ENCODE results near the gene CCDC81. TPM values are rescaled to one million over a fixed set of nuclear protein-coding genes. Genes with fewer than 3 reads are reported as not detected.

Gene CCDC81
- total and polyA plus RNA-seq, 2 of the 4 experiments (the other 2 are of a cell fraction): 3.1 to 6.5 TPM

DNA sequence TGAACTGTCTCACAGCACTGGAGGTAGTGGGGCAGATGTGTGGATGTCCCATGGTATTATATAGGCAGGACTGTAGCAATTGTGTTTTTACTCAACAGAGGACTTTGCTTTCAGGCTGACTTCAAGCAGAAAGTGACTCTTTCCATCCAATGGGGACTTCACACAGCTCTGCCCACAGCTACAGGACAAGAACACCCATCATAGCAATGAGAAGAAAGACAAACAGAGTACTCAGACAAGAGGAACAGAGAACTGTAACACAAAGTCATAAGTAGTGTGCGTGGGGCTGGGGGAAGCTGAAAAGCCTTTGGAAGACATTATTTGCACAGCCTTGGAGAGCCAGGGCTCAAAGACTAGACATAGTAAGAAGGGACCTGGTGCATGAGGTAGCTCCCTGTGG is 70.3 kb downstream of the CCDC81 start:
- no peak for TF ChIP-seq CEBPB (IDR thresholded peaks at IDR 0.05; ENCODE audit: low read depth, low read length)
- TF ChIP-seq, protein P1, sequence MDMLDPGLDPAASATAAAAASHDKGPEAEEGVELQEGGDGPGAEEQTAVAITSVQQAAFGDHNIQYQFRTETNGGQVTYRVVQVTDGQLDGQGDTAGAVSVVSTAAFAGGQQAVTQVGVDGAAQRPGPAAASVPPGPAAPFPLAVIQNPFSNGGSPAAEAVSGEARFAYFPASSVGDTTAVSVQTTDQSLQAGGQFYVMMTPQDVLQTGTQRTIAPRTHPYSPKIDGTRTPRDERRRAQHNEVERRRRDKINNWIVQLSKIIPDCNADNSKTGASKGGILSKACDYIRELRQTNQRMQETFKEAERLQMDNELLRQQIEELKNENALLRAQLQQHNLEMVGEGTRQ (IDR thresholded peaks at IDR 0.05; ENCODE audit: low read depth, low read length): no peak
- TF ChIP-seq MAZ (IDR thresholded peaks at IDR 0.05; ENCODE audit: borderline replicate concordance, low read depth, low read length): no peak
- no peak for TF ChIP-seq MAFK (IDR thresholded peaks at IDR 0.05; ENCODE audit: low read depth, low read length)
- TF ChIP-seq, protein P2, sequence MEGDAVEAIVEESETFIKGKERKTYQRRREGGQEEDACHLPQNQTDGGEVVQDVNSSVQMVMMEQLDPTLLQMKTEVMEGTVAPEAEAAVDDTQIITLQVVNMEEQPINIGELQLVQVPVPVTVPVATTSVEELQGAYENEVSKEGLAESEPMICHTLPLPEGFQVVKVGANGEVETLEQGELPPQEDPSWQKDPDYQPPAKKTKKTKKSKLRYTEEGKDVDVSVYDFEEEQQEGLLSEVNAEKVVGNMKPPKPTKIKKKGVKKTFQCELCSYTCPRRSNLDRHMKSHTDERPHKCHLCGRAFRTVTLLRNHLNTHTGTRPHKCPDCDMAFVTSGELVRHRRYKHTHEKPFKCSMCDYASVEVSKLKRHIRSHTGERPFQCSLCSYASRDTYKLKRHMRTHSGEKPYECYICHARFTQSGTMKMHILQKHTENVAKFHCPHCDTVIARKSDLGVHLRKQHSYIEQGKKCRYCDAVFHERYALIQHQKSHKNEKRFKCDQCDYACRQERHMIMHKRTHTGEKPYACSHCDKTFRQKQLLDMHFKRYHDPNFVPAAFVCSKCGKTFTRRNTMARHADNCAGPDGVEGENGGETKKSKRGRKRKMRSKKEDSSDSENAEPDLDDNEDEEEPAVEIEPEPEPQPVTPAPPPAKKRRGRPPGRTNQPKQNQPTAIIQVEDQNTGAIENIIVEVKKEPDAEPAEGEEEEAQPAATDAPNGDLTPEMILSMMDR (conservative IDR thresholded peaks at IDR 0.05; ENCODE audit: low read depth, low read length): no peak
- no peak for TF ChIP-seq FOS (IDR thresholded peaks at IDR 0.05; ENCODE audit: low read depth, low read length)
- no peak for TF ChIP-seq RAD21 (IDR thresholded peaks at IDR 0.05; ENCODE audit: low read length)
- no peak for TF ChIP-seq MXI1 (IDR thresholded peaks at IDR 0.05; ENCODE audit: borderline replicate concordance, low read depth, low read length)
- no peak for TF ChIP-seq POLR2A (IDR thresholded peaks at IDR 0.05; ENCODE audit: low read depth, low read length)
- no peak for TF ChIP-seq CHD1 (IDR thresholded peaks at IDR 0.05; ENCODE audit: low read depth, low read length)
- TF ChIP-seq RCOR1 (IDR thresholded peaks at IDR 0.05; ENCODE audit: insufficient replicate concordance, low read length): no peak
- TF ChIP-seq SMC3 (IDR thresholded peaks at IDR 0.05; ENCODE audit: low read depth, low read length): no peak
- no peak for TF ChIP-seq BHLHE40 (IDR thresholded peaks at IDR 0.05; ENCODE audit: low read depth, low read length)
- no peak for TF ChIP-seq RFX5 (IDR thresholded peaks at IDR 0.05; ENCODE audit: low read depth, low read length)
- TF ChIP-seq, protein P3, sequence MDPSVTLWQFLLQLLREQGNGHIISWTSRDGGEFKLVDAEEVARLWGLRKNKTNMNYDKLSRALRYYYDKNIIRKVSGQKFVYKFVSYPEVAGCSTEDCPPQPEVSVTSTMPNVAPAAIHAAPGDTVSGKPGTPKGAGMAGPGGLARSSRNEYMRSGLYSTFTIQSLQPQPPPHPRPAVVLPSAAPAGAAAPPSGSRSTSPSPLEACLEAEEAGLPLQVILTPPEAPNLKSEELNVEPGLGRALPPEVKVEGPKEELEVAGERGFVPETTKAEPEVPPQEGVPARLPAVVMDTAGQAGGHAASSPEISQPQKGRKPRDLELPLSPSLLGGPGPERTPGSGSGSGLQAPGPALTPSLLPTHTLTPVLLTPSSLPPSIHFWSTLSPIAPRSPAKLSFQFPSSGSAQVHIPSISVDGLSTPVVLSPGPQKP (IDR thresholded peaks at IDR 0.05; ENCODE audit: borderline replicate concordance, low read depth, low read length): no peak
- TF ChIP-seq NFE2L2 (IDR thresholded peaks at IDR 0.05; ENCODE audit: low read depth, low read length): no peak
- WGBS, 2 experiments (ENCODE audit: extremely low coverage in 2 of 2, insufficient read length in 1 of 2): no CpG with 5 or more reads among the region's 1 CpG
- no peak overlapping the region for H3K27ac ChIP-seq (ENCODE audit: insufficient read depth, low read length)
- H2AFZ ChIP-seq (replicated peaks; ENCODE audit: low read length, poor library complexity): no peak overlapping the region
- no peak overlapping the region for H2BK120ac ChIP-seq (ENCODE audit: low read depth, low read length)
- H2AK9ac ChIP-seq (replicated peaks; ENCODE audit: low read depth, low read length, poor library complexity): no peak overlapping the region
- H3K14ac ChIP-seq (replicated peaks; ENCODE audit: low read depth, low read length): no peak overlapping the region
- no peak overlapping the region for H3K9ac ChIP-seq (ENCODE audit: low read depth, low read length)
- ATAC-seq (ENCODE audit: low read depth): no peak
- no peak overlapping the region for H3K4me3 ChIP-seq (ENCODE audit: insufficient read depth, low read depth, low read length)
- no peaks in the 10 kb centered on the region for H3K9me3 ChIP-seq (ENCODE audit: control insufficient read depth, insufficient read depth, low read length)
- H3K4me1 ChIP-seq (ENCODE audit: control insufficient read depth, insufficient read depth, low read length): peaks cover 10% of the 10 kb centered on the region; the same call in 1 of the 2 replicates
- no peak overlapping the region for H4K8ac ChIP-seq (ENCODE audit: low read depth in 2 of 2, low read length in 2 of 2)
- H4K20me1 ChIP-seq (ENCODE audit: insufficient read depth, low read length): no peaks in the 10 kb centered on the region
- H2AK5ac ChIP-seq (ENCODE audit: low read depth, low read length): no peak overlapping the region
- no peak overlapping the region for H4K5ac ChIP-seq (ENCODE audit: low read depth, low read length)
- no peaks in the 10 kb centered on the region for H3K79me1 ChIP-seq (ENCODE audit: low read depth in 1 of 2, low read length in 2 of 2)
- no peak overlapping the region for H3K4ac ChIP-seq (ENCODE audit: low read depth, low read length)
- H3K23ac ChIP-seq (ENCODE audit: low read depth, low read length): no peak overlapping the region
- H3K9me1 ChIP-seq (ENCODE audit: insufficient read depth, low read length): 0 out of 2 replicates have a peak, but pooled peaks cover 4% of the 10 kb centered on the region
- no peak overlapping the region for H3K4me2 ChIP-seq (ENCODE audit: low read depth, low read length)
- no TSS peak for BruUV-seq (replicated peaks)
- no peak overlapping the region for H2BK15ac ChIP-seq (ENCODE audit: low read depth, low read length)
- ChIA-PET POLR2A (ENCODE audit: unreplicated experiment) (no interaction called here), CTCF (no interaction called here)
- no peak overlapping the region for H3K18ac ChIP-seq (ENCODE audit: low read depth, low read length)
- H4K91ac ChIP-seq (ENCODE audit: insufficient read depth, low read depth, low read length): no peak overlapping the region
- DNase-seq: no peak
- H2BK5ac ChIP-seq (ENCODE audit: low read depth, low read length, poor library complexity, severe bottlenecking): no peak overlapping the region
- H3K27me3 ChIP-seq (ENCODE audit: control insufficient read depth, insufficient read depth, low read length): no peaks in the 10 kb centered on the region
- no peaks in the 10 kb centered on the region for H3K36me3 ChIP-seq (ENCODE audit: control insufficient read depth, insufficient read depth, low read length)
- intact Hi-C loops (cut with micrococcal nuclease) (no loop called here), in situ Hi-C loops (cut with MboI; ENCODE audit: low sequenced_read_pairs) (loop anchor here (25.0 kb wide), 1 partner anchor 842 kb away; no protein-coding TSS in a partner anchor), dilution Hi-C loops (cut with HindIII; ENCODE audit: low sequenced_read_pairs, unreplicated experiment) (no loop called here)
- H2BK20ac ChIP-seq (ENCODE audit: low read depth, low read length): no peak overlapping the region
- H3K56ac ChIP-seq (ENCODE audit: extremely low read depth, insufficient read depth, low read length): no peak overlapping the region
